DND-41 (cell line): ENCODE results near the gene SS18L1.

Experiments used
- ATAC-seq: fragments of 200-7000 bp; cut with Tn5 transposase; 3 replicates; pipeline ENCODE4 v1.9.1; 2021; ENCODE audit warnings: low read depth; ENCODE audit not compliant: insufficient read depth
- DNase-seq: peaks from one replicate; pipeline ENCODE4 v3.0.0-alpha.2; 2020
- H2AFZ ChIP-seq: 2 replicates; pipeline ENCODE4 v1.6.0; 2012; ENCODE audit warnings: low read depth, low read length
- H3K27ac ChIP-seq: 2 replicates; pipeline ENCODE4 v1.5.1; 2012; ENCODE audit warnings: low read length, inconsistent platforms
- H3K27me3 ChIP-seq: fragments of 200-600 bp; sonication (generic); 2 replicates; pipeline ENCODE4 v1.6.0; 2012; ENCODE audit warnings: low read length, mild to moderate bottlenecking, inconsistent platforms; ENCODE audit not compliant: insufficient read depth, poor library complexity
- H3K36me3 ChIP-seq: 2 replicates; pipeline ENCODE4 v1.5.1; 2012; ENCODE audit warnings: low read length, inconsistent platforms; ENCODE audit not compliant: insufficient read depth
- H3K4me1 ChIP-seq: 2 replicates; pipeline ENCODE4 v1.5.1; 2012; ENCODE audit warnings: mild to moderate bottlenecking, low read length; ENCODE audit not compliant: insufficient read depth
- H3K4me2 ChIP-seq: 2 replicates; pipeline ENCODE4 v1.6.0; 2012; ENCODE audit warnings: mild to moderate bottlenecking, moderate library complexity, low read length, inconsistent platforms; ENCODE audit not compliant: insufficient read depth
- H3K4me3 ChIP-seq, 2 experiments: fragments of 200-600 bp in 1 of 2; shearing (Covaris generic) in 1 of 2; 2 replicates each; pipeline ENCODE4 v1.5.1; 2012 to 2016; ENCODE audit warnings: inconsistent platforms in 2 of 2, low read length in 2 of 2, mild to moderate bottlenecking in 2 of 2, low read depth in 1 of 2, moderate library complexity in 1 of 2
- H3K79me2 ChIP-seq: 2 replicates; pipeline ENCODE4 v1.6.0; 2012; ENCODE audit warnings: low read length, inconsistent platforms; ENCODE audit not compliant: insufficient read depth
- H3K9ac ChIP-seq: 2 replicates; pipeline ENCODE4 v1.6.0; 2012; ENCODE audit warnings: low read depth, mild to moderate bottlenecking, inconsistent platforms, low read length, moderate library complexity
- H3K9me3 ChIP-seq: 2 replicates; pipeline ENCODE4 v1.5.1; 2012; ENCODE audit warnings: low read length, moderate library complexity, mild to moderate bottlenecking, inconsistent platforms; ENCODE audit not compliant: insufficient read depth, severe bottlenecking
- H4K20me1 ChIP-seq: 2 replicates; pipeline ENCODE4 v1.6.0; 2012; ENCODE audit warnings: low read length; ENCODE audit not compliant: insufficient read depth
- CTCF ChIP-seq: IDR thresholded peaks from 2 replicates; pipeline ENCODE4 v1.5.1; 2012; ENCODE audit warnings: borderline replicate concordance, low read length, moderate library complexity, mild to moderate bottlenecking; ENCODE audit not compliant: poor library complexity, severe bottlenecking; ENCODE audit errors: extremely low read depth
- EZH2 ChIP-seq: IDR thresholded peaks from 3 replicates; pipeline ENCODE4 v1.6.1; 2012; ENCODE audit warnings: borderline replicate concordance, low read depth, mild to moderate bottlenecking, moderate library complexity, low read length, inconsistent platforms; ENCODE audit not compliant: severe bottlenecking

Gene SS18L1

GRCh38 chr20:62158541-62158940 lies 15.0 kb downstream of the SS18L1 start:
- no peaks in the 10 kb centered on the region for H3K9me3 ChIP-seq
- H3K27ac ChIP-seq = no peak overlapping the region
- peaks cover 77% of the 10 kb centered on the region for H4K20me1 ChIP-seq
- no peaks in the 10 kb centered on the region for H3K27me3 ChIP-seq
- H3K4me3 ChIP-seq = no peak overlapping the region
- H3K9ac ChIP-seq = no peak overlapping the region
- TF ChIP-seq CTCF = no peak
- no peak for TF ChIP-seq EZH2
- H3K79me2 ChIP-seq = peaks cover 63% of the 10 kb centered on the region
- DNase-seq (no peak), ATAC-seq (no peak)
- no peaks in the 10 kb centered on the region for H3K4me1 ChIP-seq
- H3K4me2 ChIP-seq = no peak overlapping the region
- peaks cover 85% of the 10 kb centered on the region for H3K36me3 ChIP-seq
- no peak overlapping the region for H2AFZ ChIP-seq

DNA sequence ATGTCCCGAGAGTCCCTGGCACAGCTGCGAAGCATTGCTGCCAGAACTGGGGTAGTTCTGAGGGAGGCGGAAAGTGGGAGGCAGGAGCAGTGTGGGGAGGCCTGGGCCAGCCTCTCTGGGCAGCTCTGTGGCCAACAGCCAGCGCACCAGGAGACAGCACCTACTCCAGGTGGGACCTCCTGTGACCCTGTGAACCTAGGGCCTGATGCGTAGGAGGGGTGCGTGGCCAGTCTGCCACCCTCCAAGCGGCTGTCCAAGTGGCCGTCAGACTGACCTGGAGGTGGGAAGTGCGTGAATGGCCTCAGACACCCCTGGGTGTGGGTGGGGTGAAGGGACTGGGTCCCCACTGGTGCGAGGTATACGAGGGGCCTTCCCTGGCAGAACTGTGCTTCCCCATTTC lies 15.5 kb downstream of the SS18L1 start:
- peaks cover 85% of the 10 kb centered on the region for H3K36me3 ChIP-seq

DNA sequence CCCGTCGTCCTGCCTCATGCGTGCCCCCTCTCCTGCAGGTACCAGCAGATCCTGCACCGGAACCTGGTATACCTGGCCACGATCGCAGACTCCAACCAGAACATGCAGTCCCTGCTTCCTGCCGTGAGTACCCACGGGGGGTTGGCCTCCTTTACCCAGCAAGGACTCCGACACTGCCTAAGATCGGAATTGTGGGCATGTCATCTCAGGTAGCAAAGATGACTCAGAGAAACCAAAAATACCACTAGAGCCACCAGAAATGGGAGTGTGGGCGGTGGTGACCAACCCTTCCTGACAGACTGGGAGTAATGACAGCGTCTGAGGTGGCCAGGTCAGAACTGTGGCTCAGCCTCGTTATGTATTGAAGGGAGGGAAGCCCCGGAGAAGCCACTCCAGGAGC lies 16.3 kb downstream of the SS18L1 start:
- Histone ChIP-seq H3K9me3 (no peaks in the 10 kb centered on the region), H3K9ac (no peak overlapping the region), H3K4me2 (no peak overlapping the region), H3K4me1 (no peaks in the 10 kb centered on the region), H3K27me3 (no peaks in the 10 kb centered on the region), H3K4me3 (no peak overlapping the region), H3K36me3 (peaks cover 85% of the 10 kb centered on the region), H4K20me1 (peaks cover 65% of the 10 kb centered on the region), H2AFZ (no peak overlapping the region), H3K79me2 (peaks cover 50% of the 10 kb centered on the region), H3K27ac (no peak overlapping the region)
- no peak for TF ChIP-seq CTCF
- TF ChIP-seq EZH2 = no peak
- ATAC-seq = no peak
- no peak for DNase-seq

More for the DNA sequence above, 15.5 kb downstream of the SS18L1 start:
- TF ChIP-seq CTCF = no peak
- TF ChIP-seq EZH2 = no peak
- no peak overlapping the region for H3K27ac ChIP-seq
- H3K4me3 ChIP-seq = no peak overlapping the region
- DNase-seq = no peak
- H3K4me1 ChIP-seq = no peaks in the 10 kb centered on the region
- no peak for ATAC-seq
- peaks cover 58% of the 10 kb centered on the region for H3K79me2 ChIP-seq
- no peak overlapping the region for H2AFZ ChIP-seq
- peaks cover 72% of the 10 kb centered on the region for H4K20me1 ChIP-seq
- no peak overlapping the region for H3K4me2 ChIP-seq
- H3K9me3 ChIP-seq = no peaks in the 10 kb centered on the region
- H3K27me3 ChIP-seq = no peaks in the 10 kb centered on the region
- no peak overlapping the region for H3K9ac ChIP-seq

- H3K4me1 ChIP-seq = no peaks in the 10 kb centered on the region
- DNase-seq = no peak
- H3K4me3 ChIP-seq = no peak overlapping the region
- no peak overlapping the region for H3K9ac ChIP-seq
- TF ChIP-seq EZH2 = no peak
- no peak for TF ChIP-seq CTCF
- peaks cover 46% of the 10 kb centered on the region for H3K79me2 ChIP-seq
- peaks cover 88% of the 10 kb centered on the region for H3K36me3 ChIP-seq
- H3K27me3 ChIP-seq = no peaks in the 10 kb centered on the region
- no peaks in the 10 kb centered on the region for H3K9me3 ChIP-seq
- no peak overlapping the region for H2AFZ ChIP-seq
- H4K20me1 ChIP-seq = peaks cover 65% of the 10 kb centered on the region
- no peak overlapping the region for H3K27ac ChIP-seq
- no peak for ATAC-seq
- H3K4me2 ChIP-seq = no peak overlapping the region
Measured at GRCh38 chr20:62160253-62160652, 16.7 kb downstream of the SS18L1 start.
